Midbrain (tissue), 1 donor: ENCODE measurements around the gene TRIB2.

Source experiments
- DNase-seq: peaks from one replicate; lab custom pipeline; 2025; lab: John Stamatoyannopoulos, UW

Gene TRIB2

GRCh38 chr2:12742891-12743290, 26.2 kb downstream of the TRIB2 start:
- no peak for DNase-seq

DNA sequence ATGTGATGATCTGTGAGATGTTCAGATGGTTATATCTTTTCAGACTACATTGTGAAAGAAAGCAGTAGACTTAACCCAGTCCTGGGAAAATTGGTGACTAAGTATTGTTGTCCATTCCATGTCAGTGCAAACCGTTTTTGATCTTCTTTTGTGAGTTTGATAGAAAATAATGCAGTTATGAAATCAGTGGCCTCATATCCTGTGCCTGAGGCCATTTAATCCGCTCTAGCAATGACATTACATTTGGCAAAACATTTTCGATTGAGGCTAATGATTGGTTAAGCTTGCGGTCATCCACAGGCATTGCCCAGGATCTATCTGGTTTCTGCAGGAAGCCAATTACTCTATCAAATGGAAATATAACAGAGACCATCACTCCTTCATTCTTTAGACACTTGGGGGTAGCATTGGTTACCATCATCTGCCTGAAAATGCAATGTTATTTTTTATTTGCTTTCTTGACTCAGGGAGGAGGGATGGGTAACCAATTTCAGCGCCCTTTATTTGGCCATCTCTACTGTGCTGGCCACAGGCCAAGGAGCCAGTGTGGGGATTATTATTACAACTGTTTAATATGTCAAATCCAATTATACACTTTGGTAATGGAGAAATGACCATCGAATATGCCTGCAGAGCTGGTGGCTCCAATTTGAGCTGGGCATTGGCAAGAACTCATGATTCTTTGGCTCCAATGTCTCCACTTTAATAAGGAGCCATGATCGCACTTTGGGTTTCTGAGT, 33.6 kb downstream of the TRIB2 start:
- no peak for DNase-seq

- no peak for DNase-seq
Observed at GRCh38 chr2:12754643-12755042, 37.9 kb downstream of the TRIB2 start.

GRCh38 chr2:12755384-12755783, 38.6 kb downstream of the TRIB2 start:
- no peak for DNase-seq

DNA sequence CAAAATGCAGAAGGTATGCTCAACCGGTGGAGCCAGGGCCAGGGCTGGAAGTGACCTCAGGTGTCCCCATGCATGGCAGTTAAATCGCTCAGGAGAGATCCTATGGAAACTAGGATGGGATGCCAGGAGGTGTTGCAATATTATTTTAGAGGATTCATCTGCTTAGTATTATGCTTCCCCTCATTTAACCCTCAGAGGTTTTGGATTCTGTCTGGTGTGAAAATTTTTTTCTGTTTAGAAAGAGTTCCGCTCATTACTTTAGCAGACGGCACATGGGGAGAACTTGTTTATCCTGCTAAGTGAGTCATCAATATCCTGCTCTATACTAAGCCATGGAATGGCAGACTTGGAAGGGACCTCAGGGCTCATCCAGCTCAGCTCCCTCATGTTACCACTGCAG, 42.5 kb downstream of the TRIB2 start:
- DNase-seq, result no peak

DNA sequence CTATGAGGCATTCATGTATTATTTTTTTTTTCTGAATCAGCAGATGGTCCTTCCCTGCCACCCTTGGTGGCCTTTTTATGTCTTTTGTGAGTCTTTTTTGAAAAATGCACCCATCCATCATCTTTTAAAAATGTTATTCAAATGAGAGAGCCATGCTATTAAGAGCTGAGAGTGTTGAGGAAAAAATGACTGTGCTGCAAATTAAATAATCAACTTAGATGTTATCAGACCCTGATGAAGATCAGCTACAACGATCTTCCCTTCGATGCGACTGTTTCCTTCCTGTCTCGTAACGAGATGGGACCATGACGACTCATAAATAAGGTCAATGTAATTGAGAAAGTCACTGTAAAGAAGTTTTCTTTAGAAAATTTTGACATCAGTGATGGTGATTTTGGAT, 44.4 kb downstream of the TRIB2 start:
- no peak for DNase-seq

DNA sequence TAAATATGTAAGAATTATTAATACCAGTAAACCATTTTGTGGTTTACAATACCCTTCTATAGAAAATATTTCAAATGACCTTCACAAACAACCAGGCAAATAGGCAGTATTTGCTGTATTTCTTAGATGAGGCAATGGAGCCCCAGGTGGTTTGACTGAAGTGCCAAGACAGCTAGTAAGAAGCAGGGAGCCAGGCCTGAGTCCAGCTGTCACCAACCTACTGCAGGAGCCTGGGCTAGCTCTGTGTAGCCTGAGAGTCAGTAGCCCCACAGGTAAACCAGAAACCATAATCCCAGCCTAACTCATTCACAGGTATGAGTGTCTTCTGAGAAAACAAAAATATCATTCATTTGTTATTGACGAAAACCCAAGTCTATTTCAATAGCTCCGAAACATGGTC, 45.6 kb downstream of the TRIB2 start:
- no peak for DNase-seq

GRCh38 chr2:12762976-12763375, 46.2 kb downstream of the TRIB2 start:
- no peak for DNase-seq

GRCh38 chr2:12763486-12763885, 46.8 kb downstream of the TRIB2 start:
- DNase-seq, result no peak

- no peak for DNase-seq
Observed at GRCh38 chr2:12764075-12764730, 47.5 kb downstream of the TRIB2 start.

- DNase-seq, result no peak
Observed at GRCh38 chr2:12764849-12765605, 48.3 kb downstream of the TRIB2 start.

- no peak for DNase-seq
Observed at GRCh38 chr2:12766421-12766879, 49.7 kb downstream of the TRIB2 start.

- DNase-seq, result no peak
Observed at GRCh38 chr2:12767541-12767940, 50.8 kb downstream of the TRIB2 start.

DNA sequence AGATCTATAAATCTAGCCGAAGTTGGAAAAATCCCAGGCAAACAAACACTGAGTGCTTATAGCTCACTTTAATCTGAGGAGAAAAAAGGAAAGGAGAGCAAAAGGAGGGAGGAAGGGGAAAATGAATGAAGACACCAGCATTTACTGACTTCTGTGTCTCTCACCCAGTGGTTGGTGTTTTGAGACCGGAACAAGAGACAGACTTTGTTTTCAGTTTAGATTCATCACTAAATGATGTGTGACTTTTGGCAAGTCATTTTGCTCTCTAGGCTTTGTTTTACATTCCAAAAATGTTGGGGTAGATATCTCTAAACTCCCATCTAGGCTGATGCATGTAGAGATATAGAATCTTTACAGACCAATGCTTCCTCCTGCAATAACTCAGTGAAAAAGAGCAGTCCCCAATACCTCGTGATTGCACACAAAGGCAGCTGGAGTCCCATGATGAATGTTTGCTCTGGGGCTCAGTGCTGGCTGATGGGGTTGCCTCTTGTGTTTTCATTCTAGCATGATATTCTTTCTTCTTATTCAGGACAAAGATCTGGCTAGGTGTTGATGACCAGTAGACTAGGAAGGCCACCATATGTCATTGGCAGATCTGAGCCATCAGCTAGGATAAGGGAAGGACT, 51.4 kb downstream of the TRIB2 start:
- no peak for DNase-seq

GRCh38 chr2:12769492-12770105, 52.9 kb downstream of the TRIB2 start:
- DNase-seq, result no peak

GRCh38 chr2:12770300-12770968, 53.7 kb downstream of the TRIB2 start:
- DNase-seq, result no peak

DNA sequence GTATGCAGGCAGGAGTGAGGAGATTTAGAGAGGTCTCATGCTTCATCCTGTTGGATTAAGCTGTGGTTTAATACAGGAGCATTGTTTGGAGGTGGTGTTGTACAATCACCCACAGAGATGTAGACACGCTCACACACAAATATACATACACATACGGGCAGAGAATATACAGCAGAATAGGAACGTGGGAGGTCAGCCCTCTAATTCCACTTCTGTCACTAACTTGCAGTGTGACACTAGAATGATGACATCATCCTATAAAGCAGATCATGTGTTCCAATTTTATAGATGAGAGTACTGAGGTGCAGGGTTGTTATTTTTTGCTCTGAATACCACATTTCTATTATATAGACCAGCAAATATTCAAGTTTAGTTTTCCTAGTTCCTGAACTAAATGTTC, 54.4 kb downstream of the TRIB2 start:
- DNase-seq, result no peak

DNA sequence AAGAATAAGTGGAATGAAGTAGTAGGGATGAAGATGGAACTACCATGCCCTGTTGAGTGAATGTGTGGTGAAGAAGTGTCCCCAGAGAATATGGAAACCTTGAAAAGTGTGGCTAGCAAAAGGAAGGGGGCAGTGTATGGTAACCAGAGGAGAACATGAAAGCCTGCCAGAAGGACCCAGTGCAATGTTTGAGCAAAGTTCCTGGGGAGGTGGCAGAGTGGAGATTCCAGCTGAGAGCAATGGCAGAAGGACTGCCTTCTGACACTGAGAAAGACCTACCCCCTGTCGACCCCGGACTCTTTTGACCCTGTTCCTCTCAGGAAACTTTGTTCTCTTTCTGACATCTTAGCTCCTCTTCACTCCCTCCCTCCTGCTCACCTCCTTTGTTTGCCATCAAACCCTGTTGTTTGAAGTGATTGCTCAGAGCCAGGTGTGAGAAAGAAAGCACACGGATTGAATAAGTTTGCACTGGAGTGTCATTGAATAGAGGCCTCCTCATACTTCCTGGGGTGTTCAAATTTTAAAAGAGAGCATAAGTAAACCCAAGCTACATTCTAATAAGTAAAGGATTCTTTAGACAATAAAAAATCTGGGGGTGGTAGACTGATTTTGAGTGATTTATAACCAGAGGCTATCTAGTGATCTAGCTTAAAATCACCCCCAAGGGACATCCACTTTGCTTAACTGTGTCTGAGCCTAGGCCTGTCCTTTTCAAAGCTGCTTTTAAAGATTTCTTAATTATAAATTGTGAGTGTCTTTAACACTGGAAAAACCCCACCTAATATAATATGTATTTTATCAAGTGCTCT, 57.1 kb downstream of the TRIB2 start:
- no peak for DNase-seq

- no peak for DNase-seq
Observed at GRCh38 chr2:12774395-12774727, 57.6 kb downstream of the TRIB2 start.

DNA sequence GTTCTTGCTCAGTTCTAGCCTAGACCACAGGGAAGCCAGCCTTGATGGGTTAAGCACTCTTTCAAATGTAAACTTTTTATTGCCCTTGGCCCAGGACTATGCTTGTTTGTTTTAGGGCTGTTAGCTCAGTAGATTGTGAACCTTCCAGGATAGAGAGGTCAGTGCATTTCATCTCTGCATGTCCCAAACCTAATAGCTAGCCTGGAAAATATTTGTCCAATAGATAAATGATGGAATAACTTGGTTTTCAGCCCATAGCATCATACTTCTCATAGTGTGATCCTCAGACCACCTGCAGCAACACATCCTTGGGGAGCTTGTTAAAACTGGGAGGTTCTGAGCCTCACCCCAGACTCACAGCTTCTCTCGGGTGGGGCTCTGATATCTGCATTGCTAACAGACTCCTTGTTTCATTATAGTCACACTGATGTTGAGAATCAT, 59.8 kb downstream of the TRIB2 start:
- DNase-seq, result no peak

GRCh38 chr2:12778369-12778768, 61.6 kb downstream of the TRIB2 start:
- no peak for DNase-seq
